Fibroblast of the aortic adventitia (primary cell): Measurements from ENCODE around the gene KCNS3. TPM values are rescaled to one million over a fixed set of nuclear protein-coding genes. Genes with fewer than 3 reads are reported as not detected.

Experiments
- DNase-seq: peaks from one replicate; pipeline ENCODE4 v3.0.0-alpha.2; 2010; ENCODE audit warnings: low read depth
- H3K4me3 ChIP-seq: 2 replicates; pipeline ENCODE4 v1.5.1; 2011; ENCODE audit warnings: low read depth, mild to moderate bottlenecking, control low read depth, low read length, moderate library complexity
- CTCF ChIP-seq: IDR thresholded peaks from 2 replicates; pipeline ENCODE4 v1.5.1; 2011; ENCODE audit warnings: mild to moderate bottlenecking, low read length, control low read depth, inconsistent platforms; ENCODE audit not compliant: insufficient read depth
- total RNA-seq: library from RNA; depleted of rRNA; stranded (reverse); fragments of >200 nt; gene quantifications from 2 replicates; pipeline ENCODE4 v1.2.3, GENCODE V29; 2012; ENCODE audit warnings: low replicate concordance

KCNS3 gene
- total RNA-seq, 1 donor = 0.36 TPM

- H3K4me3 ChIP-seq = no peak overlapping the region
- TF ChIP-seq CTCF = no peak
- no peak for DNase-seq
Observed at GRCh38 chr2:17846676-17847075, 31.8 kb upstream of the KCNS3 start.

DNA sequence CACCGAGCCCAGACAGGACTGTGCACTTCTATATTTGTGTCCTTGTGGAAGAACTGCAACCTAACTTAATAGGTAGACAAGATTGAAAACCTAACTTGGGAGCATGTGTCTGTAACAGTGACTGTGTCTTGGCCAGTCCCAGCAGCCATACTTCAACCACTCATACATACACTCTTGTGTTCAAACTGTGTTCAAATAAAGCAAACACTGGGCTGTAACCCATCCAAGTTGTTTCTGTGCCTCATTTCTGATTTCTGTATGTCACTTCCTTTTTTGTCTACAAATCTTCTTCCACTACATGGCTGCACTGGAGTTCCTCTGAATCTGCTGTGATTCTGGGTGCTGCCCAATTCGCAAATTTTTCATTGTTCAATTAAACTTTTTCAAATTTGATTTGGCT lies 31.2 kb upstream of the KCNS3 start:
- H3K4me3 ChIP-seq = no peak overlapping the region
- DNase-seq = no peak
- no peak for TF ChIP-seq CTCF

GRCh38 chr2:17849275-17849674 lies 29.2 kb upstream of the KCNS3 start:
- DNase-seq = no peak
- no peak overlapping the region for H3K4me3 ChIP-seq
- no peak for TF ChIP-seq CTCF

GRCh38 chr2:17850151-17850550 lies 28.3 kb upstream of the KCNS3 start:
- H3K4me3 ChIP-seq = no peak overlapping the region
- DNase-seq = no peak
- no peak for TF ChIP-seq CTCF

- peak; percentile 94 for TF ChIP-seq CTCF
- no peak overlapping the region for H3K4me3 ChIP-seq
Observed at GRCh38 chr2:17851731-17852585, 26.5 kb upstream of the KCNS3 start.

DNA sequence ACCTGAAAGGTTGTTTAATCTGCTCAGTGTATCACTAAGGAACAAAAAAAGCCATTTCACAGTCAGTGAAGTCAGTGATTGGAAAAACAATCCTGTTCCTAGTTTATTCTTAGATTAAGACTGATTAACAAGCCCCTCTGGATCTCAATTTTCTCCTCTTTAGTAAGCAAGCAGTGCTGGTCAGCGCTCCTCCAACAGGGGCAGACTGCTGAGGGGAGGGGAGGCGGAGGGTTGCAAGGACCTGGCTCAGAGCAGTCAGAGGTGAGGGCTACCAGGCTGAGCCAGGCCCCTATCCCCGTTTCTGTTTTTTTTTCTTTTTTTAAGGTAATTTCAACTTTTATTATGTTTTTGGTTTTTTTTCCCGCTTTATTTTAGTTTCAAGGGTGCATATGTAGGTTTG lies 24.7 kb upstream of the KCNS3 start:
- no peak overlapping the region for H3K4me3 ChIP-seq
- no peak for TF ChIP-seq CTCF
- no peak for DNase-seq

More at GRCh38 chr2:17851731-17852585, 26.5 kb upstream of the KCNS3 start:
- DNase-seq = peak; percentile 80

DNA sequence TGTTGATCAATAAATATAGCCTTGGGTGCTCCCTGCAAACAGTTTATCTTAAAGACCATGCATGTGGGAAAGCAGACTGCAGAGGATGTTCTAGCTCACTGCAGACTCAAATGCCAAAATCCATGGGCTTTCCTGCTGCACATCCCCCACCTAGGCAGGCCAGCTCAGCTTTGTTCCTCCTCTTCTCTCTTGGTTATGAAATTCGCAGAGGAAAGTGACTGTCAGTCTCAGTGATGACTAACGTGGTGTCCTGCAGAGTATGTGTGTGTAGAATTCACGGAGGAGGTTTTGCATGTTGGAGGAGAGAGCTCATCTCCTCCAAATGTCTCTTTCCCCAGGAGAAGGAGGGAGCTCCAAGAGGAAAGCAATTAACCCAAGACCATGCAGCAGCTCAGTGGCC lies 21.4 kb upstream of the KCNS3 start:
- no peak overlapping the region for H3K4me3 ChIP-seq
- no peak for TF ChIP-seq CTCF
- DNase-seq = no peak
